ENCODE results near the gene PODNL1. TPM values are rescaled to one million over a fixed set of nuclear protein-coding genes. Genes with fewer than 3 reads are reported as not detected.

The PODNL1 gene
- total and polyA plus RNA-seq, 2 of the 8 experiments (the other 6 are each of a cell fraction or from before 2014, with no cell fraction given) = 1.0 to 1.5 TPM

DNA sequence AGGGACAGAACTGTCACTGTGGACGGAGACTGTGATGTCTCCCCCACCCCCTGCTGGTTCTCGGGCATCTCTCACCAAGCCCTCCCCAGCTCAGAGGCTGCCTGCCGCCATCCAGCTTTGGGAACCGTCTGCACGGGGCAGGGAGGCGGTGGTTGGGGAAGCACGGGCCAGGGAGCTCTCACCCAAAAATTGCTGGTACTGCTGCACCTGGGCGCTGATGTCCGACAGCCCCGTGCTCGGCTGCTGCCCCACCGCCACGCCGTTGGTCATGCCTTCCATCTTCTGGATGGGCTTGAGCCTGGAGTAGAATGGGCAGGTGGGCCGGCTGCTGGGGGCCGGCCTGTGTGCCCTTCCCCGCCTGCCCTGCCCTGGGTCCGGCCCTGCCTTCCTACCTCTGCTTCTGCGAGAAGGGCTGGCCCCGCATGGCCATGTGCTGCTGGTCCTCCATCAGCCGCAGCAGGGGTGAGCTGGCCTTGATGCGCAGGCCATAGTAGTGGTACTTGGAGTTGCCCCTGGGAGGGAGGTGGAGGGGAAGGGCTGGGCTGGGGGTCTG, 30.2 kb upstream of the PODNL1 start:
- H4K8ac ChIP-seq (ENCODE audit: extremely low read depth, insufficient read depth, low read length) = no peak overlapping the region
- ChIA-PET POLR2A (ENCODE audit: partially characterized antibody) (interaction anchor here (1.3 to 3.0 kb wide), 3 partner anchors 10 to 19 kb away, joined by 3 to 14 read pairs (median 3); partner anchors contain the start of gene DCAF15), CTCF (ENCODE audit: partially characterized antibody) (interaction anchor here (0.6 to 1.2 kb wide), 3 partner anchors 8 to 177 kb away, joined by 3 to 4 read pairs (median 4); no protein-coding TSS in a partner anchor)
- no peaks in the 10 kb centered on the region; a peak in 2 of 7 replicates for H3K27me3 ChIP-seq (replicated peaks in 1 of 4; ENCODE audit: control insufficient read depth in 3 of 4, extremely low read depth in 1 of 4, insufficient read depth in 3 of 4, low read length in 3 of 4)
- H3K4me2 ChIP-seq (ENCODE audit: insufficient read depth in 1 of 2, low read depth in 2 of 2, low read length in 2 of 2) = no peak overlapping the region
- no peak overlapping the region for H3K9ac ChIP-seq (replicated peaks in 1 of 4; ENCODE audit: extremely low read depth in 1 of 4, low read depth in 3 of 4, low read length in 3 of 4)
- H2AFZ ChIP-seq (ENCODE audit: low read length) = no peak overlapping the region
- no peak overlapping the region for H4K91ac ChIP-seq (replicated peaks; ENCODE audit: insufficient read length, low read length)
- H3K18ac ChIP-seq (ENCODE audit: extremely low read depth, low read length) = no peak overlapping the region
- H4K5ac ChIP-seq (ENCODE audit: insufficient read length, low read depth, low read length) = no peak overlapping the region
- no peak overlapping the region for H3K27ac ChIP-seq (ENCODE audit: low read depth, low read length)
- H3K4ac ChIP-seq (replicated peaks; ENCODE audit: insufficient read length, low read depth, low read length) = no peak overlapping the region
- no peak overlapping the region for H2BK15ac ChIP-seq (ENCODE audit: low read length)
- peaks cover 1% of the 10 kb centered on the region; the same call in 1 of the 2 replicates for H3K23me2 ChIP-seq (ENCODE audit: low read depth, low read length)
- H3K79me2 ChIP-seq (ENCODE audit: control insufficient read depth in 1 of 2, insufficient read depth in 2 of 2, low read length in 2 of 2) = no peaks in the 10 kb centered on the region
- no peaks in the 10 kb centered on the region for H3K9me3 ChIP-seq (ENCODE audit: insufficient read depth in 2 of 2, low read depth in 1 of 2, low read length in 1 of 2)
- DNase-seq (ENCODE audit: low read depth in 1 of 2, low spot score in 2 of 2) = no peak
- H3K56ac ChIP-seq (replicated peaks; ENCODE audit: insufficient read length, low read depth, low read length) = no peak overlapping the region
- no peak overlapping the region for H3K14ac ChIP-seq (ENCODE audit: insufficient read length)
- no peak overlapping the region for H2AK5ac ChIP-seq (ENCODE audit: low read depth, low read length)
- H2BK20ac ChIP-seq (ENCODE audit: low read length) = no peak overlapping the region
- no peak overlapping the region for H3K23ac ChIP-seq (ENCODE audit: insufficient read length)
- FAIRE-seq = no peak
- no peak overlapping the region for H2BK120ac ChIP-seq (replicated peaks; ENCODE audit: low read depth, low read length)
- H3K79me1 ChIP-seq (ENCODE audit: low read depth, low read length) = no peaks in the 10 kb centered on the region
- H3K36me3 ChIP-seq (ENCODE audit: control insufficient read depth in 2 of 4, insufficient read depth in 4 of 4, low read length in 3 of 4) = peaks cover 0 to 21% (median 10%) of the 10 kb centered on the region in 4 experiments; a peak in 5 of 8 replicates
- 92% methylated on average over 20 of the region's 22 CpGs; no CpG with 5 or more reads in 1 of the 2 experiments for WGBS, 2 experiments (ENCODE audit: extremely low coverage in 1 of 2, insufficient coverage in 1 of 2, insufficient read length in 1 of 2, insufficient replicate concordance in 2 of 2, low coverage in 1 of 2, low lambda C conversion rate in 2 of 2, missing lambda C conversion rate in 1 of 2)
- no peak overlapping the region for H2BK12ac ChIP-seq (ENCODE audit: low read depth, low read length)
- no peaks in the 10 kb centered on the region for H4K20me1 ChIP-seq (replicated peaks in 1 of 2; ENCODE audit: control insufficient read depth in 1 of 2, insufficient read depth in 2 of 2, low read length in 2 of 2)
- no peak overlapping the region for H3K4me3 ChIP-seq (ENCODE audit: extremely low read depth in 1 of 4, insufficient read depth in 2 of 4, low read depth in 3 of 4, low read length in 4 of 4)
- no peak for TF ChIP-seq CBX5 (IDR thresholded peaks at IDR 0.05; ENCODE audit: low read depth, low read length)
- no peak for TF ChIP-seq MAX (IDR thresholded peaks at IDR 0.05)
- TF ChIP-seq ZNF274 (IDR thresholded peaks at IDR 0.05; ENCODE audit: borderline replicate concordance, extremely low read depth, low read length) = no peak
- no peak for TF ChIP-seq SAP30 (IDR thresholded peaks at IDR 0.05; ENCODE audit: insufficient read depth, insufficient replicate concordance, low read length)
- no peak for TF ChIP-seq POLR2A (IDR thresholded peaks at IDR 0.05; ENCODE audit: control extremely low read depth in 1 of 2, low read depth in 2 of 2, low read length in 2 of 2)
- TF ChIP-seq TEAD4 (IDR thresholded peaks at IDR 0.05; ENCODE audit: low read depth, low read length) = no peak
- no peak for TF ChIP-seq SIN3A (conservative IDR thresholded peaks at IDR 0.05 in 1 of 2, IDR thresholded peaks at IDR 0.05 in 1 of 2; ENCODE audit: low read depth in 1 of 2, low read length in 2 of 2)
- peaks cover 0 to 3% (median 0%) of the 10 kb centered on the region in 4 experiments; a peak in 1 of 7 replicates for H3K4me1 ChIP-seq (replicated peaks in 1 of 4; ENCODE audit: control insufficient read depth in 3 of 4, insufficient read depth in 4 of 4, low read length in 3 of 4)
- H2BK5ac ChIP-seq (ENCODE audit: low read depth, low read length) = no peak overlapping the region

All from H1 (cell line).